Measurements from ENCODE around the gene EPHA6. TPM values are rescaled to one million over a fixed set of nuclear protein-coding genes. Genes with fewer than 3 reads are reported as not detected.
A peak's percentile ranks its signal among the peaks of the same experiment; 100 is the strongest.

EPHA6 gene
- total RNA-seq, 6 donors from 2014 or later, result 0.14 to 1.0 (median 0.57) TPM; not detected in 3

- Histone ChIP-seq H3K27me3 (no peaks in the 10 kb centered on the region), H3K27ac (no peak overlapping the region), H3K36me3 (no peaks in the 10 kb centered on the region), H3K4me3 (no peak overlapping the region), H3K4me1 (no peaks in the 10 kb centered on the region), H3K9me3 (no peaks in the 10 kb centered on the region)
- 88 to 94% methylated on average over 4 of the region's 4 CpGs for WGBS, 2 donors
- DNase-seq, result no peak
- no peak for ATAC-seq (ENCODE audit: low FRiP score in 2 of 2)
- TF ChIP-seq POLR2A (IDR thresholded peaks at IDR 0.05), result no peak
- no peak for TF ChIP-seq POLR2AphosphoS5 (IDR thresholded peaks at IDR 0.05)
- no peak for TF ChIP-seq CTCF (IDR thresholded peaks at IDR 0.05)
- no peak for TF ChIP-seq EP300 (IDR thresholded peaks at IDR 0.05)
Observed at GRCh38 chr3:96958856-96959255, 144.5 kb downstream of the EPHA6 start.

- Histone ChIP-seq H3K9me3 (no peaks in the 10 kb centered on the region), H3K4me3 (no peak overlapping the region), H3K4me1 (no peaks in the 10 kb centered on the region), H3K36me3 (no peaks in the 10 kb centered on the region), H3K27ac (no peak overlapping the region), H3K27me3 (no peaks in the 10 kb centered on the region)
- ATAC-seq (ENCODE audit: low FRiP score in 2 of 2) (peak in 1 of 2 donors; percentile 45), DNase-seq (no peak)
- TF ChIP-seq POLR2A (IDR thresholded peaks at IDR 0.05), result no peak
- TF ChIP-seq EP300 (IDR thresholded peaks at IDR 0.05), result no peak
- no peak for TF ChIP-seq POLR2AphosphoS5 (IDR thresholded peaks at IDR 0.05)
- TF ChIP-seq CTCF (IDR thresholded peaks at IDR 0.05), result no peak
- WGBS, 2 donors, result 73 to 85% methylated on average over 1 of the region's 1 CpG
Observed at GRCh38 chr3:96959474-96959873, 145.1 kb downstream of the EPHA6 start.

GRCh38 chr3:96959901-96960641 is 145.7 kb downstream of the EPHA6 start:
- TF ChIP-seq POLR2AphosphoS5 (IDR thresholded peaks at IDR 0.05) (no peak), EP300 (IDR thresholded peaks at IDR 0.05) (no peak), CTCF (IDR thresholded peaks at IDR 0.05) (no peak), POLR2A (IDR thresholded peaks at IDR 0.05) (no peak)
- H3K27me3 ChIP-seq, result no peaks in the 10 kb centered on the region
- no peak for DNase-seq
- no peaks in the 10 kb centered on the region for H3K4me1 ChIP-seq
- no peaks in the 10 kb centered on the region for H3K9me3 ChIP-seq
- no peak overlapping the region for H3K4me3 ChIP-seq
- H3K27ac ChIP-seq, result no peak overlapping the region
- 71 to 75% methylated on average over 4 of the region's 4 CpGs for WGBS, 2 donors
- peak in 1 of 2 donors; percentile 86 for ATAC-seq (ENCODE audit: low FRiP score in 2 of 2)
- no peaks in the 10 kb centered on the region for H3K36me3 ChIP-seq

- ATAC-seq (ENCODE audit: low FRiP score in 2 of 2) (no peak), DNase-seq (no peak)
- H3K27me3 ChIP-seq, result no peaks in the 10 kb centered on the region
- no peak overlapping the region for H3K27ac ChIP-seq
- TF ChIP-seq EP300 (IDR thresholded peaks at IDR 0.05) (no peak), POLR2A (IDR thresholded peaks at IDR 0.05) (no peak), POLR2AphosphoS5 (IDR thresholded peaks at IDR 0.05) (no peak), CTCF (IDR thresholded peaks at IDR 0.05) (no peak)
- H3K36me3 ChIP-seq, result no peaks in the 10 kb centered on the region
- H3K4me1 ChIP-seq, result no peaks in the 10 kb centered on the region
- 71 to 82% methylated on average over 1 of the region's 1 CpG for WGBS, 2 donors
- no peak overlapping the region for H3K4me3 ChIP-seq
- H3K9me3 ChIP-seq, result no peaks in the 10 kb centered on the region
Observed at GRCh38 chr3:96960661-96961330, 146.4 kb downstream of the EPHA6 start.
